HG02870 (cell line): ENCODE measurements around the gene LRRTM4.

Source experiments
- ATAC-seq: cut with Tn5 transposase; IDR thresholded peaks from one replicate; pipeline ENCODE4 v1.9.1; 2021; ENCODE audit warnings: mild to moderate bottlenecking, moderate library complexity; ENCODE audit not compliant: unreplicated experiment

Gene LRRTM4

DNA sequence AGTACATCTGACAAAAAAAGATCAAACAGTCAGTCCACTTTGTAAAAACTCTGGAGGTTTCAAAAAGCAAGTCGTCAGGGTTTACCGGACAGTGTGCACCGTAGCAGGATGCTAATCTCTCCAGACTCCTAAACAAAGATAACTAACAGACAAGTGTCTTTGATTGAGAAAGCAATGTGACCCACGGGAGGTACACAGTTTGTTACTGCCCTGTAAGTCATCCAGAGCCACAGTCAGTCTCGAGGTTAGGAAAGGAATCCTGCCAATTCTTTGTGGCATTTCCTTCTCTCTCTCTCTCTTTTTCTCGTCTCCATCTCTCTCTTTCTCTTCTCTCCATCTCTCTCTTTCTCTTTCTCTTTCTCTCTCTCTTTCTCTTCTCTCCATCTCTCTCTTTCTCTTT, 42.8 kb downstream of the LRRTM4 start:
- ATAC-seq = no peak

DNA sequence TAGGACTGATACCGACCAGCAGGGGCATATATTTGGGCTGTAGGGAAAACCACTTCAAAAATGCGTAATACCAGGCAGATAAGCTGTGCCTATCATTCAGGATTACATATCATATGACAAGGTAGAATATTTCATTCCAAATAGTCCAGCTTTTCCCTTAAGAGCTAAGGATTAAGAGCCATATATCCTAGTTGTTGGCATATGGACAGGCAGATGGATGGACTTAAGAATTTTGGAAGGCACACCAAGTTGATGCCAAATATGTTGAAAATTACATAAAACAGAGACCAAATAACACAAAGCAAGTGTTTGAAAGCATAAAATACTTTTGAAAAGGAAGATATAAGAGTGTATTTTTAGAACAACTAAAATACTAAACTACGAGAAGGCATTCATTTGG, 52.1 kb downstream of the LRRTM4 start:
- no peak for ATAC-seq

DNA sequence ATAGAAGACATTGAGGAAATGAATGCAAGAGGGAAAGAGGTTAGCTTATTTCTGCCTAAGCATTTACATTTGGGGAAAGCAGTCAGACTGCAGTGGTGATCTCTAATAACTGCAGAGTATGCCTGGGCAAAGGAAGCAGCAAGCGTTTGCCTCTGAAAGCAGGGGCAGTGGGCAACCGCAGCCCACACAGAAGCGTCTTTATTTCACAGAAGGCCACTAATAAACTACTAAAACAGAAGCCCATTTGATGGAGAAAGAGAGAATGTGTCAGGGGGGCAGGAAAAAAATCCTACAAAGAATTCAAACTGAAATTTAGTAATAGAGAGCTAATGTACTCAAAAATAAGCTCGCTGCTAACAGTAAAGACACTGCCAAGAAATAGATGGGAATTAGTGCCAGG, 53.1 kb downstream of the LRRTM4 start:
- ATAC-seq = no peak

DNA sequence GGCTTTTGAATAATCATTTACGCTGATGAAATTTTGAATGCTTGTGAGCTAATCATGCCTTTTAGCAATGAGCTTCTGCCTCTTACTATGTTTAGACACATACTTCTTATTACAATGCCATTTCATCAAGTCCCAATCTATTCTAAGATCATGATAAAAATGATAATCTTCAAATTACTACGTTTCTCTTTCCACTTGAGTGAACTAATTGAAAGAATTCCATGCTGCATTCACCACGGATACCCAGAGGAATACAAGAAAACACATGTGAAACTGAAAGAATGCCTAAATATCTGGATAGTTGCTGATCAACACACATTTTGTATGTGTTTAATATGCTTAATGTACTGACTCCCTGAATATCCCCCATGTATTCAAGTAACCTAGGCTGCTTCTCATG, 62.3 kb downstream of the LRRTM4 start:
- no peak for ATAC-seq

DNA sequence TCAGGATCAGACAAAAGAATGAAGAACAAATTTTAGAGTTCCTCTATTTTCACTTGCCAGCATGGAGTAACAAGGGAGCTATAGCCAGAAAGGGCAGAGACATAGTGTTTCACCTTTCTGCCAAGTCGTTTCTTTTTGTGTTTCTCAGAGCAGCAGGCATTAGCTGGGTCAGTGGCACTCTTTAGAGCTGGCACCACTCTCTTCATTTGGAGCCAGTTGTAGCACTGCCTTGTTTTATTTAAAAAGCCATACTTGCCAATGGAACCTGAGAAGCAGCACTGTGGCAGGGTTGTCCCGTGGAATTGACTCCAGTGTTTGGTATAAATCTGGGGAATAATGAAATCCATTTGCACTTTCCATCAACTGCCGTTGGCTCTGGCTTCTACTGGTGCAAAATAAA, 64.0 kb downstream of the LRRTM4 start:
- no peak for ATAC-seq

DNA sequence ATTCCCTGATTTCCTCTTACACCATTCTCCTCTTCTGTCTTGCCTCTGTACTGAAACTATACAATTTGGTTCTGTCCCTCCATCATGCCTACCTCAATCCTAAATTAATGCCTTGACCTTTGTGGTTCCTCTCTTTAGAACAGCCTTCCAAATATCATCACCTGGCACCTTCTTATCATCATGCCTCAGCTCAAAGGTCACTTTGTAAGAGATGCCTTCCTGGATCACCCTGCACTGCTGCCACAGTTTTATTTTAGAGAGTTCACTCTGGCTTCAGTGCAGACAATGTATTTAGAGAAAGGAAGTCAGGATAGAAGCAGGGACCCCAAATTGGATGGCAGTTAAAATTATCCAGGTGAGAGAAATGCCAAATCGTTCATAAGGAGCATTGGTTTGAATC, 64.5 kb downstream of the LRRTM4 start:
- ATAC-seq = no peak

DNA sequence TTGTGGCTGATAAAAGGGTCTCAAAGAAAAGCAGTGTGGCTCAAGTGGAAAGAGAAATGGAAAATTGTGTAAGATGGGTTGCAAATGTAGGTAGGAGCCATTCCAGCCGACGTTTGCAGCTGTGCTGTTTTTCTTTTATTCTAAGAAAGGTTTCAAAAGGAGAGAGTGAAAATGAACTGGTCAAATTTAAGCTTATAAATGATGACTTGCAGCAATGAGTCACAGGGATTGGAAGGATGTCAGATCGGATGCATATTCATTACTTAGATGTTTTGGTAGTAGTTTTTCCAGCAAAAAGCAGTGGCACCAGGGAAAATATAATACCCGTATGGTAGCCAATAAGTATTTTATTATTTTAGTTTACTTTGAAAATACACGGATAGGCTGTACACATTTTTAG, 79.1 kb downstream of the LRRTM4 start:
- ATAC-seq = no peak

DNA sequence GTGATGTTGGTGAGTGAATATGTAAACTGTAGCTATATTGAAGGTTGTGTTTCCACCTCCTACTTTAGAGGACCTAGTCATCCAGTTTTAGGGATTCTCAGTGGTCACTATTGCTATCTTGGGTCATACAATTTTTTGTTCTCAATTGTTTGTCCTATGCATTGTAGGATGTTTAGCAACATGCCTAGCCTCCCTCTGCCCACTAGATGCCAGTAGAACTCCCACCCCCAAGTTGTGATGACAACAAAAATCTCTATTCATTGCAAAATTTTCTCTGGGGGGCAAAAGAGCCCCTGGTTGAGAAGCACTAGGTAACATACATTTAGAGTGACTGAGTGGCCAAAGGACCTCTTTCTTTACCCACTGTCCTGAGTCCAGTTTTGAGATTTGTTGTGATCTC, 87.3 kb downstream of the LRRTM4 start:
- ATAC-seq = no peak

DNA sequence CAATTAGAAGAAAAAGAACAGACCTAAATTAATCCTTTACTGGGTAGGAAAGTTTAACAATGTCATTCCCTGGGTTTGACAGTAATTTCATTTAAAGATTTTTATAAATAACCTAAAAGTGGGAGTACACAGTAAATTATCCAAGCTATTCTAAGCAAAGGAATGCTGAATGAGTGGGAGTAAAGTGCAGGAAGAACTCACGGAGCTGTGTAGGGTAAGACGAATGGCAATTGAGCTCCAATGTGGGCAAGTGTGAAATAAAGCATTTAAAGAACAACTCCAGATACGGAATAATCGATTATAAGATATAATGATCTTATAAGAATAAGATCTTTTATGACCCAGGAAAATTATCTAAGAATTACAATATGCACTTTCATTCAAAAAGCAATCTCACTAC, 93.2 kb downstream of the LRRTM4 start:
- ATAC-seq = no peak

DNA sequence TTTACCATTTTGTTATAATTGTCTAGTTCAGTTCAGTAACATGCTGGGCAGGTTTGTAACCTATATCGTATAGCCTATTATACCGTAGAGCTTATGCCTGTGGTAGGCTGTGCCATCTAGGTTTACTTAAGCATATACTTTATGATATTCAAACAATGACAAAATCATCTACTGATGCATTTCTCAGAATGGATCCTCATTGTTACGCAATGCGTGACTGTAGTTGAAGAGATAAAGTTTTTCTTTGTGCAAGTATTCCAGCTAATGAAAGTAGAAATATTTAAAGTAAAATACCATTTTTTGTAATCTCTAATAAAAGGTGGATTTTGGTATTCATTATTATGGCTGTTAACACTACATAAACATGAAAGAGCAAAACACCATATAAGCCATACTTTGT, 100.2 kb downstream of the LRRTM4 start:
- no peak for ATAC-seq

DNA sequence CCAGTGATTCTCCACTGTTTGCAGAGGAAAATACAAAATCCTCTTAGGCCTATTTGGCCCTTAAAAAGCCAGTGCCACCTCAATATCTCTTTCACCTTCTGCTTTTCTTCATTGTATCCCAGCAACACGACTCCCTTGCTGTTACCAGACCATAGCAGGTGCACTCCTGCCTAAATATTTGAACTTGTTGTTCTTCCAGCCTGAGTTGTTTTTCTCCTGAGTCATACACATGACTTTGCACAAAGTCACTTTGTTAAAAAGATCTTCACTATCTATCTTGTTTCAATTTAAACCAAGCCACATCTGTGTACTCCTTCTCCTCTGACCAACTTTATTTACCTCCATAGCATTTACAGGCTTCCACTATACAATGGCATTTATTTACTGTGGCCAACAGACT, 103.6 kb downstream of the LRRTM4 start:
- no peak for ATAC-seq

DNA sequence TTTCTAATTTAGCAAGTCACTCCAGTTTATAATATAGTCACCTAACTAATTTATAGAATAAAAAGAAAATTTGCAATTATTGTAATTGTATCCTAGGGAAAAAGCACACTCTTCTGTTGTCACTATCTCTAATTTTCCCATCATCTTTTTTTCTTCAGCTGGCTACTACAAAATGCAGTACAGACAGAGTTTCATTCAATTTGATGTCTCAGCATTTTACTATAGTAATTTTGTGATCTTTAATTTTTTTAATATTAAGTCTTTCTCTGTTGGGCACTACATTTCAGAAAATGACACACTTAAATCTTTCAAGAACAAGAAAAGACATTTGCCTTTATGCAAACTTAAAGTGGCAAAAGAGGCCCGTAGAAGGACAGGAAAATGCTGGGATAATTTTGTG, 118.0 kb downstream of the LRRTM4 start:
- ATAC-seq = no peak

DNA sequence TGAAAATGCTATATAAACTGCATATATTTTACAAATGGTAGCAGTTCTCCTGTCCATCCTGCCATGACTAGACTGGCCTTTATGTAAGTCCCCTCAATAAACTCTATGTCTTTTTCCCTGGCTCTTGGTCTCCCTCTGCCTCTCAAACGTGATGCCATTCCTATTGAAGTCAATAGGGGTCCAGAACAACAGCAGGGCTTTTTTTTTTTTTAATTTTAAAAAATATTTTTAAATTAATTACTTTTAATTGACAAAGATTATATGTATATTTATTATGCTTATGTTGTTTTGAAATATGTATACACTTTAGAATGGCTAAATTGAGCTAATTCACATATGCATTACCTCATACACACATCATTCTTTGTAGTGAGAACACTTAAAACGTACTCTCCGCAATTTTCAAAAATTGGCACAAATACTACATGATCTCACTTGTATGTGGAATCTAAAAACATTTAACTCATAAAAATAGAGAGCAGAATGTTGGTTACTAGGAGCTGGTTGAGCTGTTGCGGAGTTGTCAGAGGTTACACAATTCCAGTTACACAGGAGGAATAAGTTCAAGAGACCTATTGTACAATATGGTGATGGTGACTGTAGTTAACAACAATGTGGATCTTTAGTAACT, 123.1 kb downstream of the LRRTM4 start:
- ATAC-seq = no peak

DNA sequence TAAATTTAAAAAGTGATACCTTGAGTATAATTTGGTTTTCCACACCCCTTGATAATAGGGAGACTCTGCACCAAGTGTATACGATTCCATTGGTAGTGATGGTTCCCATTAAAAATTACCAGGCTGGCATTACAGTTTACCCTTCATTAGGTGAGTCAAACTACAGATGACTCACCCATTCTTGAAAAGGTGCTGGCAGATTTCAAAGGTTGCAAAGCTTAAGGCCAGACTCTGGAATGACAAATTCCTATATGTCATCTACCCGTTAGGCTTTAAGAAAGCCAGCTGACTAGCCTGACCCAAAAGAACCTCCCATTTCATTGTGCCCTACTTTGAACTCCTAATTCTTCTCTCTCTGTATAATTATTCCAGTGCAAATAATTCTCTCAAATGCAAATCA, 124.4 kb downstream of the LRRTM4 start:
- no peak for ATAC-seq

DNA sequence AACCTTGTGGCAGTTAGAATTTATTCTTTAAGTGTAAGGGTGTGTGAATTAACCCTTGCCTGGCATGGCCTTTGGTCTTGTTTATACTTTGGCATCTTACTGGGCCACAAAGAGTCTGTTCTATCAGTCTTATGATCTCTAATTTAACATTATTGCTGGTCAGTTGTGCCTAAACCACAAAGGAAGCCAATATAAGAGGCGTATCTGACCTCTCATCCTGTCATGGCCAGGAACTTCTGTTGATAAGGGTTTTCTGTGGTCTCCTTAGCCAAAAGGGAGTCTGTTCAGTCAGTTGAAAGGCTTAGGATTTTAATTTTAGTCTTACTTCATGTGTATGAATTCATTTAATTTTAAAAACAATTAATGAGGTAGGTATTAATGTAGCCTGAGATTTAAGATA, 127.2 kb downstream of the LRRTM4 start:
- no peak for ATAC-seq

DNA sequence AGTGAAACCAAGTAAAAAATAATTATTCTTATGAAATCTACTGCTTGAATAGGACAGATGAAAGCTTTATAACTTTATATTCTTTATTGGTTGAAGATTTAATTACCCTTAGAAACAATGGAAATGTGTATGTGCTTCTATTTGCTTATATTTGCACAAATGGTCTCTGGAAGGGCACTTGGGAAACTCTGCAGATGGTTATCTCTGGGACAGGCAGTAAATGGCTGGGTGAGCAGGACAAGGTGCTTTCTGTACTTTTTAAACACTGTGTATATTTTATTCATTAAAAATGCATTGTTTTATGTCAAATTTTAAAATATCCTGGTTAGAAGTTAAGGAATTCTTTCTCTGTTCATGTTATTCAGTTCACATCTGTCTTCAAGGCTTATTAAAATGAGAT, 131.1 kb downstream of the LRRTM4 start:
- no peak for ATAC-seq

DNA sequence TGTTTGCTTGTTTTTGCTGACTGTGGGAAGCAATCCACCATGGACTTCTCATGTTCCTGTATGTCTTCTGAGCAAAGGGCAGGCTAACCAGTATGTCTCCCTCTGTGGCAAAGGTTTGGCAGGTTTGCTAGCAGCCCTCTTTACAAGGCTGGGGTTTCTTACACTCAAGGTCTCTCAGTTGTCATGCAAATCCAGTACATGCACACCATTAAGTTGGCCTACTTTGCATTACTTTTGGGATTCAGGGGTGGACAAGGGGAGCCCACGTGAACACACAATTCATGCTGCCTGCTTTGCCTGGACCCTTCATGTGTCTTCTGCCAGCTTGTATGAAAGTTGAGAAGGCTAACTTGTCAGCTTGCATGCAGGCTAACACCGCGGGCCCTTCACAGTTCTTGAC, 134.9 kb downstream of the LRRTM4 start:
- no peak for ATAC-seq

DNA sequence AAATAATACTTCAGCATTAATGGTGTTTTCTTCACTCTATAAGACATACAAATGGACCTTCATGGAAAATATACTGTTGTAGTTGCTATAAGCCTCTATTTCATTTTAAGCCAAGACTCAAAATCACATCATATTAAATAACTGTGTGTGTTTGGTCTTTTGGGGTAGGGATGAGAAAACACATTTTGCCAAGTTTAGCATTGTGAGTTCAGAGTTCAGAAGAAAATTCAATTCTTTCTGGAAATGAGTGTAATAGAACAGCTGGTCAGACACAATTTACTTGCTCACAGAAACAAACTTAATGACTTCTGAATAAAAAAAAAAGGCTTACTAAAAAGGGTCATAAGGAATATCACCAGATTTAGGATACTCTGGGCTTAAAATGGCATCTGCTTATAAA, 149.5 kb downstream of the LRRTM4 start:
- no peak for ATAC-seq

DNA sequence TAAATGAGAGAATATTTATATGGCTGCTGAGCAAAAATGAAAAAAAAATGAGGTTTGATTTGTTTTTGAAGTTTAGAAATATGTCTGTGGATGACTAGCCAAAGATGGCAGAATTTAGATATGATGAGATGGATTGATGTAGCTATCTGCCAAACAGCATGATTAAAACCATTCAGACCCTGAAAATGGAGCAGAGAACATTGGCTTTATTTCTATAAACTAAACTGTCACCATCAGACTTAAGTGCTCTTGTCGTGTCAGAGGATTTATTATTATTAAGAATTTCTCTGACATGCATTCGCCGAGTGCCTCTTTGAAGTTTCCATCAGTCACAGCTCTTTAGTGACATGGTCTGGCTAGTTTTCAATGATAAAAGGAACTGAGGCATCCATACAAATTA, 151.7 kb downstream of the LRRTM4 start:
- ATAC-seq = no peak

DNA sequence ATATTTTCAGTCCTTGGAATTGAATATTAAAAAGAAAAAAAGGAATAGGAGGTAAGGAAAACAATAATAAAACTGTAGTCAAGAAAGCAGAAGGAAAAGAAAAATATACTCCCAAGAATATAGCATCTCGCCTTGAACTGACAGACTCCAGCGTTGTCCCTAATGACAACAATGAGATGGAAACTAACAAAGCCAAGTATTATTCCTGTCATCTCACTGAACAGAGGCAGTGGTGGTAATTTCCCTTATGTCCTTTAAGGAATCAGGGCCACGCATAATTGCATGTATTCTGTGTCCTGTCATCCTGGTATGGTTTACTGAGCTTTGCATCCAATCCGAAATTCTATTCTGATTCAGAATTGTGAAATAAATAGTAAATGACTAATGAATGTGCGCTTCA, 158.9 kb downstream of the LRRTM4 start:
- ATAC-seq = no peak

DNA sequence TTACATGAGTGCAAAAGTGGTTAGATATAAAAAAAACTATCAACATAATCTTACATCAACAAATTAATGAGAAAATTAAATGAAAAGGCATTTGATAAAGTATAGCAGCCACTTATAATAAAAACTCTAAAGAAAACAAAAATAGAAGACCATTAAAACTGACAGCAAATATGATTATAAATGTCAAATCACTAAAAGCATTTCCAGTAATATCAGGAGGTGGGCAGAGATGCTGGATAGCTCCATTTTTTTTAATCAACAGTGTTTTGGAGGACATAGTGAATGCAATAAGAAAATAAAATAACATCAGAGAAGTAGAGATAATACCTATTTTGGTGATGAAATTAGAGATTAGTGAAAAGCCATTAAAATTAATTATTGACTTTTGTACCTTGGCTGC, 173.4 kb downstream of the LRRTM4 start:
- no peak for ATAC-seq

DNA sequence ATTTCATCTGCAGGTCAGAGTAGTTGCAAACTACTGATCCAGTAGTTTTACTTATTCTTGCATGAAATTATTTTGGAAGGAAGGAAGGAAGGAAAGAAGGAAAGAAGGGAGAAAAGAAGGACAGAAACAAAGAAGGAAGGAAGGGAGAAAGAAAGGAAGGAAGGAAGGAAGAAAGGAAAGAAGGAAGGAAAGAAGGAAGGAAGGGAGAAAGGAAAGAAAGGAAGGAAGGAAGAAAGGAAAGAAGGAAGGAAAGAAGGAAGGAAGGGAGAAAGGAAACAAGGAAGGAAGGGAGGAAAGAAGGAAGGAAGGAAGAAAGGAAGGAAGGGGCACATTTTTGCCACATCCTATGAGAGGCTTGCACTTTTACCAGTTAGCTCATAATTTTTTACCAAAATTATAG, 186.2 kb downstream of the LRRTM4 start:
- no peak for ATAC-seq

DNA sequence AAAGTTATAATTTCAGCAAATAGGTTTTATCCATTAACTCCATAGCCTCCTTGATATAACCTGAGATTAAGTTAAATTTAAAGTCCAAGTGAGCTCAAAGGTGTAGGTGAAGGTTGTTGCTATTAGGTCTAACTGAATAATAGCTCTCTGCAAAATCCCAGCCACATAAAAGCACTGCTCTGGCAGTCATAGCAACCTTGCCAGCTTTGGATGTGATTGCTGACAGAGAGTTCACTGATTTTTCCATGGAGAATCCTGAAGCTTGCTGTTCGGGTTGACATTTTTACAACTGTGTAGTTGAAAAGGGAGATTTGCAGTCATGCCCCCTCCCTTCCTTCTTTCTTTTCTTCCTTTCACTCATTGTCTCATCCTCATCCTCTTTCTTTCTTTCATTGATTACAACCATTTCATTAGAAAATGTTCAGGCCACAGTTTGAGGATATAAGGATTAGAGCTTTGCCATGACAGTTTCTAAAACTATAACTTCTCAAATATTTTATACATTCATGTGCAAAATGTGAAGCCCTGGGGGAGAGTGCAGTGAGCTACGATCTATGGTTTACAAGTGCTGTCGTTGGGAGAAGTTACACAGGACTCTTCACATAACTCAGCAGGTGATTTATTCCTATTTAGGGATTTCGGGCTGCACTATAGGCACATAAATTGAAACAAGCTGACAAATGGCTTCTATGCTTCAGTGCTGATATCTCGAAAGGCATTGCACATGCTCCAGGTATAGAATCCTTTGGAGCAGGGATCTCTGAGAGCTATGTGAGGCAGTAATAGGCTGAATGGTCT, 193.8 kb downstream of the LRRTM4 start:
- no peak for ATAC-seq
